IMR-90 (cell line): ENCODE measurements around the gene SCARF2. TPM values are rescaled to one million over a fixed set of nuclear protein-coding genes. Genes with fewer than 3 reads are reported as not detected.

Experiments used
- ATAC-seq: fragments of 200-7000 bp; cut with Tn5 transposase; 2 replicates; pipeline ENCODE4 v1.9.1; 2020; ENCODE audit warnings: low read depth, mild to moderate bottlenecking, moderate library complexity
- BruUV-seq: library from RNA; stranded (reverse); fragments of 400-500 nt; replicated peaks from 2 replicates; lab custom pipeline; 2021; lab: Mats Ljungman, UMichigan
- CTCF ChIA-PET: fragments of 300-600 bp; formaldehyde crosslinking; extraction: SDS; loops from one replicate; lab custom pipeline; 2021; ENCODE audit warnings: antibody characterized with exemption; lab: Yijun Ruan, JAX
- POLR2A ChIA-PET: fragments of 300-600 bp; sonication (Branson Sonifier 250); formaldehyde crosslinking; loops from one replicate; lab custom pipeline; 2022; ENCODE audit warnings: antibody characterized with exemption; ENCODE audit not compliant: unreplicated experiment; lab: Charles Lee
- DNase-seq: peaks from one replicate; pipeline ENCODE4 v3.0.0; 2013
- H2AFZ ChIP-seq: replicated peaks from 2 replicates; pipeline ENCODE3; 2013; ENCODE audit warnings: low read length, mild to moderate bottlenecking; ENCODE audit not compliant: poor library complexity
- H2AK5ac ChIP-seq: 2 replicates; pipeline ENCODE4 v1.6.1; 2013; ENCODE audit warnings: low read depth, low read length, inconsistent platforms
- H2AK9ac ChIP-seq: replicated peaks from 2 replicates; pipeline ENCODE3; 2013; ENCODE audit warnings: mild to moderate bottlenecking, low read depth, low read length, moderate library complexity; ENCODE audit not compliant: poor library complexity
- H2BK120ac ChIP-seq: 2 replicates; pipeline ENCODE4 v1.6.1; 2013; ENCODE audit warnings: low read depth, low read length, inconsistent platforms
- H2BK15ac ChIP-seq: 3 replicates; pipeline ENCODE4 v1.6.1; 2013; ENCODE audit warnings: low read depth, low read length, inconsistent platforms
- H2BK20ac ChIP-seq: 2 replicates; pipeline ENCODE4 v1.6.1; 2013; ENCODE audit warnings: low read depth, mild to moderate bottlenecking, inconsistent platforms, low read length, moderate library complexity
- H2BK5ac ChIP-seq: 2 replicates; pipeline ENCODE4 v1.6.1; 2013; ENCODE audit warnings: mild to moderate bottlenecking, low read depth, low read length, inconsistent platforms; ENCODE audit not compliant: poor library complexity, severe bottlenecking
- H3K14ac ChIP-seq: replicated peaks from 2 replicates; pipeline ENCODE4 v1.6.1; 2013; ENCODE audit warnings: low read depth, low read length, inconsistent platforms
- H3K18ac ChIP-seq: 2 replicates; pipeline ENCODE4 v1.6.1; 2013; ENCODE audit warnings: low read depth, low read length, control low read depth
- H3K23ac ChIP-seq: 2 replicates; pipeline ENCODE4 v1.6.1; 2013; ENCODE audit warnings: low read depth, low read length, inconsistent platforms
- H3K27ac ChIP-seq: 2 replicates; pipeline ENCODE4 v1.5.1; 2013; ENCODE audit warnings: mild to moderate bottlenecking, control low read depth, low read length; ENCODE audit not compliant: insufficient read depth
- H3K27me3 ChIP-seq: 2 replicates; pipeline ENCODE4 v1.6.1; 2013; ENCODE audit warnings: low read length; ENCODE audit not compliant: control insufficient read depth, insufficient read depth
- H3K36me3 ChIP-seq: 2 replicates; pipeline ENCODE4 v1.6.1; 2013; ENCODE audit warnings: low read length, mixed read lengths; ENCODE audit not compliant: control insufficient read depth, insufficient read depth
- H3K4ac ChIP-seq: 2 replicates; pipeline ENCODE4 v1.6.1; 2013; ENCODE audit warnings: low read depth, low read length, inconsistent platforms
- H3K4me1 ChIP-seq: 2 replicates; pipeline ENCODE4 v1.6.1; 2013; ENCODE audit warnings: low read length, mixed read lengths; ENCODE audit not compliant: control insufficient read depth, insufficient read depth
- H3K4me2 ChIP-seq: 2 replicates; pipeline ENCODE4 v1.6.1; 2013; ENCODE audit warnings: low read depth, mild to moderate bottlenecking, control low read depth, low read length, moderate library complexity
- H3K4me3 ChIP-seq: 2 replicates; pipeline ENCODE4 v1.5.1; 2013; ENCODE audit warnings: low read depth, mild to moderate bottlenecking, control low read depth, low read length, moderate library complexity; ENCODE audit not compliant: insufficient read depth
- H3K56ac ChIP-seq: 2 replicates; pipeline ENCODE4 v1.6.1; 2013; ENCODE audit warnings: low read length, inconsistent platforms; ENCODE audit not compliant: insufficient read depth; ENCODE audit errors: extremely low read depth
- H3K79me1 ChIP-seq, 2 experiments: 2 replicates each; pipeline ENCODE4 v1.6.1; 2013; ENCODE audit warnings: low read length in 2 of 2, inconsistent platforms in 1 of 2, low read depth in 1 of 2
- H3K9ac ChIP-seq: 2 replicates; pipeline ENCODE4 v1.6.1; 2013; ENCODE audit warnings: low read depth, low read length, control low read depth
- H3K9me1 ChIP-seq: 2 replicates; pipeline ENCODE4 v1.6.1; 2013; ENCODE audit warnings: low read length, inconsistent platforms; ENCODE audit not compliant: insufficient read depth
- H3K9me3 ChIP-seq: 2 replicates; pipeline ENCODE4 v1.6.1; 2013; ENCODE audit warnings: low read length; ENCODE audit not compliant: control insufficient read depth, insufficient read depth
- H4K20me1 ChIP-seq: 2 replicates; pipeline ENCODE4 v1.6.1; 2013; ENCODE audit warnings: low read length, inconsistent platforms; ENCODE audit not compliant: insufficient read depth
- H4K5ac ChIP-seq: 2 replicates; pipeline ENCODE4 v1.6.1; 2013; ENCODE audit warnings: mild to moderate bottlenecking, low read depth, low read length, control low read depth
- H4K8ac ChIP-seq, 2 experiments: 2 replicates each; pipeline ENCODE4 v1.6.1; 2013; ENCODE audit warnings: low read depth in 2 of 2, low read length in 2 of 2, control low read depth in 1 of 2, inconsistent platforms in 1 of 2
- H4K91ac ChIP-seq: 2 replicates; pipeline ENCODE4 v1.6.1; 2013; ENCODE audit warnings: low read depth, low read length, inconsistent platforms; ENCODE audit not compliant: insufficient read depth
- CTCF ChIP-seq: conservative IDR thresholded peaks from 2 replicates; pipeline ENCODE4 v1.5.1; 2012; ENCODE audit warnings: mild to moderate bottlenecking, low read depth, low read length, improper control_type of control experiment
- FOS ChIP-seq: fragments of 150-350 bp; IDR thresholded peaks from 2 replicates; pipeline ENCODE4 v1.6.1; 2016; ENCODE audit warnings: low read depth, low read length
- MAFK ChIP-seq: IDR thresholded peaks from 2 replicates; pipeline ENCODE4 v1.6.1; 2012; ENCODE audit warnings: low read depth, low read length, improper control_type of control experiment
- MAZ ChIP-seq: IDR thresholded peaks from 2 replicates; pipeline ENCODE4 v1.6.1; 2012; ENCODE audit warnings: low read depth, mild to moderate bottlenecking, low read length, improper control_type of control experiment, moderate library complexity, borderline replicate concordance
- MXI1 ChIP-seq: IDR thresholded peaks from 2 replicates; pipeline ENCODE4 v1.6.1; 2012; ENCODE audit warnings: low read depth, mild to moderate bottlenecking, low read length, moderate library complexity, borderline replicate concordance
- NFE2L2 ChIP-seq: fragments of 150-350 bp; IDR thresholded peaks from 2 replicates; pipeline ENCODE4 v1.6.1; 2016; ENCODE audit warnings: low read depth, mild to moderate bottlenecking, low read length
- RAD21 ChIP-seq: IDR thresholded peaks from 2 replicates; pipeline ENCODE4 v1.6.1; 2012; ENCODE audit warnings: low read length, improper control_type of control experiment
- RCOR1 ChIP-seq: IDR thresholded peaks from 2 replicates; pipeline ENCODE4 v1.6.1; 2012; ENCODE audit warnings: mild to moderate bottlenecking, low read length, improper control_type of control experiment; ENCODE audit not compliant: insufficient replicate concordance
- RFX5 ChIP-seq: IDR thresholded peaks from 2 replicates; pipeline ENCODE4 v1.8.0; 2012; ENCODE audit warnings: low read depth, mild to moderate bottlenecking, low read length, moderate library complexity
- USF2 ChIP-seq: fragments of 150-350 bp; IDR thresholded peaks from 2 replicates; pipeline ENCODE4 v1.6.1; 2017; ENCODE audit warnings: mild to moderate bottlenecking, antibody characterized with exemption, low read length, low read depth
- WGBS, 2 experiments: methylation state at CpG; one replicate each; pipeline versions ENCODE4 v1.1.5 to v1.1.7; 2013; ENCODE audit warnings: missing lambda C conversion rate in 2 of 2; ENCODE audit not compliant: insufficient read length in 1 of 2; ENCODE audit errors: extremely low coverage in 2 of 2; 5-methylcytosine and 5-hydroxymethylcytosine counted together
- dilution Hi-C: fragments of 300-500 bp; cut with HindIII; formaldehyde crosslinking; loops from one replicate; pipeline ENCODE4 v1.14.3; 2018; ENCODE audit warnings: low sequenced_read_pairs; ENCODE audit not compliant: unreplicated experiment
- in situ Hi-C: fragments of 300-500 bp; cut with MboI; formaldehyde crosslinking; loops from 3 replicates; pipeline ENCODE4 v1.14.3; 2019; ENCODE audit warnings: low sequenced_read_pairs, inconsistent platforms, mixed read lengths
- intact Hi-C: fragments of 100-400 bp; cut with micrococcal nuclease; formaldehyde crosslinking; loops from 2 replicates; pipeline ENCODE4 v1.10.0; 2022
- polyA plus RNA-seq, 3 experiments: library from polyadenylated mRNA; depleted of rRNA; stranded (reverse); fragments of >200 nt; gene quantifications; 2 replicates each; pipeline ENCODE4 v1.2.3, GENCODE V29; 2012; ENCODE audit warnings: low replicate concordance in 1 of 3
- total RNA-seq: library from RNA; depleted of rRNA; stranded (reverse); fragments of >200 nt; gene quantifications from 2 replicates; pipeline ENCODE4 v1.2.3, GENCODE V29; 2012

The SCARF2 gene
- total and polyA plus RNA-seq, 2 of the 4 experiments (the other 2 are of a cell fraction) = 3.4 to 37.0 TPM

- TF ChIP-seq MAFK (no peak), RFX5 (no peak)
Measured at GRCh38 chr22:20423008-20423905, 14.4 kb downstream of the SCARF2 start (continued).

GRCh38 chr22:20422271-20423007, 15.2 kb downstream of the SCARF2 start:
- DNase-seq (peak; percentile 43), ATAC-seq (peak; percentile 19)
- intact Hi-C loops = no loop called here
- H4K8ac ChIP-seq = peak overlapping the region in 1 of 2 experiments; percentile 40; a peak in 1 of 4 replicates
- no peak overlapping the region for H3K4me3 ChIP-seq
- no peaks in the 10 kb centered on the region for H3K9me3 ChIP-seq
- in situ Hi-C loops = no loop called here
- H2BK5ac ChIP-seq = no peak overlapping the region
- peak overlapping the region; percentile 3; the same call in 1 of the 2 replicates for H4K5ac ChIP-seq
- H2AK5ac ChIP-seq = no peak overlapping the region
- peak overlapping the region; percentile 57 for H2AFZ ChIP-seq
- 52% methylated on average over 11 of the region's 21 CpGs; no CpG with 5 or more reads in 1 of the 2 experiments for WGBS, 2 experiments
- H3K4me2 ChIP-seq = no peak overlapping the region
- peak overlapping the region; percentile 10; the same call in 1 of the 2 replicates for H3K27ac ChIP-seq
- H4K91ac ChIP-seq = no peak overlapping the region
- no peak overlapping the region for H2BK15ac ChIP-seq
- 0 out of 2 replicates have a peak overlapping the region, but pooled peaks have one; percentile 11 for H3K9ac ChIP-seq
- peaks cover 13% of the 10 kb centered on the region; the same call in 1 of the 2 replicates for H3K4me1 ChIP-seq
- no peak overlapping the region for H3K14ac ChIP-seq
- dilution Hi-C loops = no loop called here
- H3K18ac ChIP-seq = no peak overlapping the region; the same call in 1 of the 2 replicates
- no peak overlapping the region for H3K56ac ChIP-seq
- no peaks in the 10 kb centered on the region for H3K27me3 ChIP-seq
- ChIA-PET CTCF (no interaction called here), POLR2A (no interaction called here)
- H3K23ac ChIP-seq = no peak overlapping the region
- H3K9me1 ChIP-seq = no peaks in the 10 kb centered on the region; the same call in 1 of the 2 replicates
- peak overlapping the region; percentile 19; the same call in 1 of the 2 replicates for H3K4ac ChIP-seq
- H4K20me1 ChIP-seq = peaks cover 31% of the 10 kb centered on the region
- no peak overlapping the region for H2BK120ac ChIP-seq
- BruUV-seq = no TSS peak
- H2BK20ac ChIP-seq = no peak overlapping the region
- H2AK9ac ChIP-seq = no peak overlapping the region
- peaks cover 26% of the 10 kb centered on the region for H3K36me3 ChIP-seq
- H3K79me1 ChIP-seq = peaks cover 0 to 6% of the 10 kb centered on the region in 2 experiments; a peak in 1 of 4 replicates
- TF ChIP-seq RFX5 (no peak), RAD21 (no peak), MXI1 (no peak), RCOR1 (no peak), MAZ (no peak), FOS (no peak), USF2 (no peak), CTCF (no peak), NFE2L2 (no peak)
